GM19351 (cell line): ENCODE measurements around the gene CHTOP.
"Not testable (repeated sequence)": the region's sequence is repeated elsewhere in the genome, so short reads cannot be mapped to it uniquely, and the experiment has no call there.

Experiments used
- ATAC-seq: cut with Tn5 transposase; IDR thresholded peaks from one replicate; pipeline ENCODE4 v1.9.1; 2021; ENCODE audit warnings: mild to moderate bottlenecking, moderate library complexity; ENCODE audit not compliant: unreplicated experiment

CHTOP gene

GRCh38 chr1:153658400-153659174 lies 24.7 kb downstream of the CHTOP start, which contains the start of gene SNAPIN:
Gene SNAPIN, plus strand, starts transcription at chr1:153658703. Its CDS starts 41 bp downstream, at chr1:153658744.
- peak; percentile 94 for ATAC-seq

DNA sequence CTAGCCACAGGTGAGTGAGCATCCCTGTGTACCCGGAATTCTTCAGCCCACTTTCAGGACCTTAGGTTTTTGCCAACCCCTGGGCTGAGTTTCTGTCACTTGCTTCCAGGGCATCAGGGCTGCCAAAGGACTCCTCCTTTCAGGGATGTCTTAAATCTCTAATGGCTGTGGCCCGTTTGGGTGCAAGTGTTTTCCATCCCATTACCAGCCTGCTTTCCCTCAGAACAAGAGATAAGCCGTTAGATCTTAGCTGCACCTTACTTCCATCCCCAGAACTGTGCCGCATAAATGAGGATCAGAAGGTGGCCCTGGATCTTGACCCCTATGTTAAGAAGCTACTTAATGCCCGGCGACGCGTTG lies 25.3 kb downstream of the CHTOP start:
- no peak for ATAC-seq

- ATAC-seq = no peak
These were observed 25.8 kb downstream of the CHTOP start for GRCh38 chr1:153659656-153660055.

DNA sequence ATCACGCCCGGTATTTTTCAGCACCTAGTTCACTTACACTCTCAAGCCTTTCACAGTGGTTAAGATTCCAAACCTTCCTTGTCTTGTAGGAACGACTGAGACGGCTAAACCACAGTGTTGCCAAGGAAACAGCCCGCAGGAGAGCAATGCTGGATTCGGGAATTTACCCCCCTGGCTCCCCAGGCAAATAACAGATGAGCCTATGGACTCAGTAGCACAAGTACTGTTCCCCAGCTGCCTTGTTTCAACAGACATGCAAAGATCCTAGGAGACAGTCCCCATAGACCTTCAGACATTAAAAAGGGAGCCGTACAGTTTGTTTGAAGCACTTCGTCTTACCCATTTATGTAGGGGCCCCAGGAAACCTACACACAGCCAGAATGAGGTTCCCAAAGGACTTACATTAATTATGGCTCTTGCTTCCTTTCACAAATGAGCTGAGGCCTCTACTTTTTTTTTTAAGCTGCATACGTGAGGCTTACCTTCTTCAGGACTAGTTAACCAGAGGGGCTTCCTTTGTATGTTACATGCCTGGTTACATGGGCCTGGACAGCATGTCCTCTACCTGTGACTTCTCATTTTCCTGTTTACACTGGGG lies 27.3 kb downstream of the CHTOP start:
- no peak for ATAC-seq

DNA sequence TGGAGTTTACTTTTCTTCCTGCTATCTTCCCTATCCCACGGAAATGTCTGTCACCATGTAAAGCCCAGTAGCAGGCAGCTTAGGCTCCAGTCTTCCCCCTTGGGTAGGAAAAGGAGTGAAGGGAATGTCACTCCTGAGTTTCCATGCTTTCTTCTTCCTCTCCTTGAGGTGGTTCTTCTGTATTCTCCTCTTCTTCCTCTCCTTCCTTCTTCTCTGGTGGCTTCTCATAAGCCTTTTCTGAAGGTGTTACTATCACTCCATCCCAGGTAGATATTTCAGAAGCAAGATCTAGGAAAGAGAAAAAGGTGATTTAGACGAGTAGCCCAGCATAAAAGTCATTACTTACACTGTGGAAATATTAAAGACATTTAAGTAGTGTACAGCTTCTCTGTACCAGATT lies 28.4 kb downstream of the CHTOP start:
- no peak for ATAC-seq

- no peak for ATAC-seq
These were observed 29.3 kb downstream of the CHTOP start for GRCh38 chr1:153663211-153663610.

GRCh38 chr1:153667439-153667838 lies 33.6 kb downstream of the CHTOP start:
- ATAC-seq = no peak

GRCh38 chr1:153668672-153669071 lies 34.8 kb downstream of the CHTOP start:
- not testable (repeated sequence) for ATAC-seq

DNA sequence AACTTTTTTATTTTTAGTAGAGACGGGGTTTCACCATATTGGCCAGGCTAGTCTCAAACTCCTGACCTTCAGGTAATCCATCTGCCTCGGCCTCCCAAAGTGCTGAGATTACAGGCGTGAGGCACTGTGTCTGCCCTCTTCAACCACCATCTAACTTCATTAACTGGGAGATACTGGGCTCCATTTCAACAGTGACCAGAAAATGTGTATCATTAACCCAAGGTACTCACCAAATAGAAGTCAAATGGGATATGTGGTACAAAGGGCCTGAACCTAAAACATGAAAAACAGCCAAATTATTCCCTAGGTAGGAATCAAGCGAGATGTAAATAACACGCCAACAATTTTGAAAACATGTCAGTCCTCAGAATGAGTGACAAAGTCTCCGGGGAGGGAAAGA lies 35.7 kb downstream of the CHTOP start:
- ATAC-seq = no peak

GRCh38 chr1:153670257-153670858 lies 36.5 kb downstream of the CHTOP start:
- ATAC-seq = peak; percentile 8

GRCh38 chr1:153670859-153671627 lies 37.2 kb downstream of the CHTOP start, which contains the start of gene ILF2:
Gene ILF2, minus strand, starts transcription at chr1:153670993. Its CDS starts 71 bp downstream, at chr1:153670922.
- peak; percentile 89 for ATAC-seq

DNA sequence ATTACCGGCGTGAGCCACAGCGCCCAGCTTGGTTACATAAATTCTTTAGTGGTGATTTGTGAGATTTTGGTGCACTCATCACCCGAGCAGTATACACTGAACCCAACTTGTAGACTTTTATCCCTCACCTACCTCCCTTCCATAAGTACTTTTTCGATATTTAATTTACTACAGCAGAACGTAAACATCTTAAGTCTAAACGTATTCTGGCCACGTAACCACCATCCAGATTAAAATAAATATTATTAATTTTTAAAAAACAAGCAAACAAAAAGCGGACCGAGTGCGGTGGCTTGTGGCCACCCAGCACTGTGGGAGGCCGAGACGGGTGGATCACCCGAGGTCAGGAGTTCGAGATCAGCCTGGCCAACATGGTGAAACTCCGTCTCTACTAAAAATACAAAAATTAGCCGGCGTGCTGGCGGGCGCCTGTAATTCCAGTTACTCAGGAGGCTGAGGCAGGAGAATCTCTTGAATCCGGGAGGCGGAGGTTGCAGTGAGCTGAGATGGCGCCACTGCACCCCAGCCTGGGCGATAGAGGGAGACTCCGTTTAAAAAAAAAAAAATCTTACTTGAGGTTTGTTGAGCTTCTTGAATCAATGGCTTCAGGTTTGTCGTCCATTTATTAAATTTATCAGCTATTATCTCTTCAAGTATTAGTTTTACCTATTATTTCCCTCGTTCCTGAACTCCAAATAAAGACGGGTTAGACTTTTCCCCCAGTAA lies 37.9 kb downstream of the CHTOP start:
- peak; percentile 22 for ATAC-seq

- ATAC-seq = no peak
These were observed 39.6 kb downstream of the CHTOP start for GRCh38 chr1:153673511-153673910.

DNA sequence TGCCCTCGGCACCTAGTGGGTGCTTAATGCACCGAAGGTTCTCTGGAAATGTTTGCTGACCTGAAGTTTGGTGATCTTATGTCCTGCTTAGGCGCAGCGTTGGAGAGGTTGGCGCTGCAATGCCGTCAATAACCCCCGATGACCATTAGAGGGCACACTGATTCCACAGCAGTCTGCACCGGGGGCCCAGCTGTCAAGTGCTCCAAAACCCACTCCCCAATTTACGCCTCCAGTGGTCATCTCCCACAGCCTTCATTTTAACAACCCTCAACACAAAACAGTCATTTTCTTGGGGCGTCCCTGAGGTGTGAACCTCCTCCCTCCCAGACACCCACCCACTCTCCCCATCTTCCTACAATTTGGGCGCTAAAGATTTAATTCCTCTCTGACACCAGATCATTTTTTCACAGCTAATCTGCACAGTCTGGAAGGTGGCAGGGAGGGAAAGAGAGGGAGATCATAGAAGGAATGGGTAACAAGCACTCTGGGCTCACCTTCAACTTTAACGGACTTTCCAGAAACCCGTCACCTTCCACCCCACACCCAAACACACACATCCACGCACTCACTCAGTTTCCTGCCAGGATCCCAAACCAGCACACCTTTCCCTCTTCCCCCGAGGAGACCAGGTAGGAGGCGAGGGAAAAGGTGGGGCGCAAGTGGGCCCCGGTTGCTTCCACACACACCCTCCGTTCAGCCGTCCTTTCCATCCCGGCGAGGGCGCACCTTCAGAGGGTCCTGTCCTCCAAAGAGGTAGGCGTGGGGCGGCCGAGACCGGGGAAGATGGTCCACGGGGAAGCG lies 44.1 kb downstream of the CHTOP start:
- no peak for ATAC-seq

DNA sequence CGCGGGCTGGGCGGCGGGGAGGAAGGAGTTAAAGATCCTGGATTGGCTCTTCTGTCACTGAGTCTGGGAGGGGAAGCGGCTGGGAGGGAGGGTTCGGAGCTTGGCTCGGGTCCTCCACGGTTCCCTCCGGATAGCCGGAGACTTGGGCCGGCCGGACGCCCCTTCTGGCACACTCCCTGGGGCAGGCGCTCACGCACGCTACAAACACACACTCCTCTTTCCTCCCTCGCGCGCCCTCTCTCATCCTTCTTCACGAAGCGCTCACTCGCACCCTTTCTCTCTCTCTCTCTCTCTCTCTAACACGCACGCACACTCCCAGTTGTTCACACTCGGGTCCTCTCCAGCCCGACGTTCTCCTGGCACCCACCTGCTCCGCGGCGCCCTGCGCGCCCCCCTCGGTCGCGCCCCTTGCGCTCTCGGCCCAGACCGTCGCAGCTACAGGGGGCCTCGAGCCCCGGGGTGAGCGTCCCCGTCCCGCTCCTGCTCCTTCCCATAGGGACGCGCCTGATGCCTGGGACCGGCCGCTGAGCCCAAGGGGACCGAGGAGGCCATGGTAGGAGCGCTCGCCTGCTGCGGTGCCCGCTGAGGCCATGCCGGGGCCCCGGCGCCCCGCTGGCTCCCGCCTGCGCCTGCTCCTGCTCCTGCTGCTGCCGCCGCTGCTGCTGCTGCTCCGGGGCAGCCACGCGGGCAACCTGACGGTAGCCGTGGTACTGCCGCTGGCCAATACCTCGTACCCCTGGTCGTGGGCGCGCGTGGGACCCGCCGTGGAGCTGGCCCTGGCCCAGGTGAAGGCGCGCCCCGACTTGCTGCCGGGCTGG lies 44.9 kb downstream of the CHTOP start, which contains the start of gene NPR1:
Gene NPR1, plus strand, starts transcription at position 170 of the 818 bp plus-strand sequence. Its CDS starts 421 bp downstream, at position 591.
- no peak for ATAC-seq

DNA sequence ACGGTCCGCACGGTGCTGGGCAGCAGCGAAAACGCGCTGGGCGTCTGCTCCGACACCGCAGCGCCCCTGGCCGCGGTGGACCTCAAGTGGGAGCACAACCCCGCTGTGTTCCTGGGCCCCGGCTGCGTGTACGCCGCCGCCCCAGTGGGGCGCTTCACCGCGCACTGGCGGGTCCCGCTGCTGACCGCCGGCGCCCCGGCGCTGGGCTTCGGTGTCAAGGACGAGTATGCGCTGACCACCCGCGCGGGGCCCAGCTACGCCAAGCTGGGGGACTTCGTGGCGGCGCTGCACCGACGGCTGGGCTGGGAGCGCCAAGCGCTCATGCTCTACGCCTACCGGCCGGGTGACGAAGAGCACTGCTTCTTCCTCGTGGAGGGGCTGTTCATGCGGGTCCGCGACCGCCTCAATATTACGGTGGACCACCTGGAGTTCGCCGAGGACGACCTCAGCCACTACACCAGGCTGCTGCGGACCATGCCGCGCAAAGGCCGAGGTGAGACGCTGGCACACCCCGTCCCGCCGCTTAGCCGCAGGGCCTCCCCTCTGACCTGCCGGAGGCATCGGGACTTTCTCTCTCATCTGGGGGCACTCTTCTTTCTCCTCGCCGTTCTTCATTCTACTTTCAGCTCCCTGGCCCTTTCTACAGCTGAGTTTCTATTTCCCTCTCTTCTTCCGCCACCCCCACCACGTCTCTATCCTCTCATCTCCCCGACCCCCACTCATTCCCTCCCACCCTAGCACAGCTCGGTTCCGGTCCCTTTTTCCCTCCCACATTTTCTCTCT lies 45.7 kb downstream of the CHTOP start:
- no peak for ATAC-seq

- no peak for ATAC-seq
These were observed 46.2 kb downstream of the CHTOP start for GRCh38 chr1:153680120-153680403.

- no peak for ATAC-seq
These were observed 48.9 kb downstream of the CHTOP start for GRCh38 chr1:153682730-153683129.
